ENCODE data around the gene CAPZA1. TPM values are rescaled to one million over a fixed set of nuclear protein-coding genes. Genes with fewer than 3 reads are reported as not detected.

The CAPZA1 gene
- total RNA-seq, 1 experiment from 2014 or later = 273 TPM

DNA sequence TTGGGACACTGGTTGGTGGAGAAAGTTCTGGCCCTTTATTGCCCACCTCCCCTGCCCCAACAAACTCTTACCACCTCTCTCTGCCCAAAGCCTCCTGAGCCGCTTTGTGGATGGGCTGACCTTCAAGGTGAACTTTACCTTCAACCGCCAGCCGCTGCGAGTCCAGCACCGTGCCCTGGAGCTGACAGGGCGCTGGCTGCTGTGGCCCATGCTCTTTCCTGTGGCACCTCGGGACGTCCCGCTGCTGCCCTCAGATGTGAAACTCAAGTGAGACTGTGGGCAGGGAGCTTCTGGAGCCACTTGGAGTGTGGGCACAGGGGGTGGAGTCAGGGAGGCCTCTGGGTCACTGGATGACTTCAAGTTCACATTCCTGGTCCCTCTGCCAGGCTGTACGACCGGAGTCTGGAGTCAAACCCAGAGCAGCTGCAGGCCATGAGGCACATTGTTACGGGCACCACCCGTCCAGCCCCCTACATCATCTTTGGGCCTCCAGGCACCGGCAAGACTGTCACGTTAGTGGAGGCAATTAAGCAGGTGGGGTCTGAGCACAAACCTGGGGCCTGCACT lies 74.8 kb downstream of the CAPZA1 start:
- ATAC-seq (no peak), DNase-seq (no peak)
- ChIA-PET POLR2A (ENCODE audit: unreplicated experiment) (no interaction called here), CTCF (no interaction called here)
- BruUV-seq (replicated peaks) = no TSS peak
- intact Hi-C loops (cut with micrococcal nuclease) = no loop called here
- H3K27me3 ChIP-seq (ENCODE audit: low read length) = no peaks in the 10 kb centered on the region
- H3K9ac ChIP-seq (ENCODE audit: low read length) = no peak overlapping the region
- H3K9me2 ChIP-seq (replicated peaks; ENCODE audit: low read length) = no peaks in the 10 kb centered on the region
- TF ChIP-seq, protein P1, sequence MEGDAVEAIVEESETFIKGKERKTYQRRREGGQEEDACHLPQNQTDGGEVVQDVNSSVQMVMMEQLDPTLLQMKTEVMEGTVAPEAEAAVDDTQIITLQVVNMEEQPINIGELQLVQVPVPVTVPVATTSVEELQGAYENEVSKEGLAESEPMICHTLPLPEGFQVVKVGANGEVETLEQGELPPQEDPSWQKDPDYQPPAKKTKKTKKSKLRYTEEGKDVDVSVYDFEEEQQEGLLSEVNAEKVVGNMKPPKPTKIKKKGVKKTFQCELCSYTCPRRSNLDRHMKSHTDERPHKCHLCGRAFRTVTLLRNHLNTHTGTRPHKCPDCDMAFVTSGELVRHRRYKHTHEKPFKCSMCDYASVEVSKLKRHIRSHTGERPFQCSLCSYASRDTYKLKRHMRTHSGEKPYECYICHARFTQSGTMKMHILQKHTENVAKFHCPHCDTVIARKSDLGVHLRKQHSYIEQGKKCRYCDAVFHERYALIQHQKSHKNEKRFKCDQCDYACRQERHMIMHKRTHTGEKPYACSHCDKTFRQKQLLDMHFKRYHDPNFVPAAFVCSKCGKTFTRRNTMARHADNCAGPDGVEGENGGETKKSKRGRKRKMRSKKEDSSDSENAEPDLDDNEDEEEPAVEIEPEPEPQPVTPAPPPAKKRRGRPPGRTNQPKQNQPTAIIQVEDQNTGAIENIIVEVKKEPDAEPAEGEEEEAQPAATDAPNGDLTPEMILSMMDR (conservative IDR thresholded peaks at IDR 0.05; ENCODE audit: low read depth, low read length) = no peak
- no peak for TF ChIP-seq EZH2phosphoT487 (IDR thresholded peaks at IDR 0.05; ENCODE audit: borderline replicate concordance, low read length)
- TF ChIP-seq EZH2 (IDR thresholded peaks at IDR 0.05; ENCODE audit: low read length, unreplicated experiment) = no peak
- no peaks in the 10 kb centered on the region for H3K79me2 ChIP-seq (ENCODE audit: low read length)
- no peaks in the 10 kb centered on the region for H3K9me3 ChIP-seq (ENCODE audit: low read length)
- H3F3A ChIP-seq (ENCODE audit: low read length, unreplicated experiment) = no peaks in the 10 kb centered on the region
- H4K20me1 ChIP-seq (ENCODE audit: low read length) = no peaks in the 10 kb centered on the region
- H3K27ac ChIP-seq (ENCODE audit: low read length) = no peak overlapping the region
- peaks cover 7% of the 10 kb centered on the region for H3K4me1 ChIP-seq (ENCODE audit: insufficient read depth, low read length)
- H3K36me3 ChIP-seq (ENCODE audit: low read depth, low read length) = peaks cover 3% of the 10 kb centered on the region
- H2AFZ ChIP-seq (ENCODE audit: low read length) = no peak overlapping the region
- no peak overlapping the region for H3K4me3 ChIP-seq (ENCODE audit: low read length)
- no peak overlapping the region for H3K4me2 ChIP-seq (ENCODE audit: low read length)

DNA sequence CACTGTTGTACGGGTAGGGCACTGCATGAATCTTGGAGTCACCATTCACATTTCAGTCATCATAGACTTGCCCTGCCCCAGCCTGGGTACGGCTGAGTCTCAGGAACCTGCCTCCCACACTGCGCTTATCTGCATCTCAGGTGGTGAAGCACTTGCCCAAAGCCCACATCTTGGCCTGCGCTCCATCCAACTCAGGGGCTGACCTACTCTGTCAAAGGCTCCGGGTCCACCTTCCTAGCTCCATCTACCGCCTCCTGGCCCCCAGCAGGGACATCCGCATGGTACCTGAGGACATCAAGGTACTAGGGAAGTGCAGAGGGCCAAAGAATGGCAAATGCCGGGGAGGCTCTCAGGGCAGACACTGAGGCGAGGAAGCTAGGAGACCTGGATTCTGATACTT lies 75.6 kb downstream of the CAPZA1 start:
- TF ChIP-seq, protein P1 (conservative IDR thresholded peaks at IDR 0.05; ENCODE audit: low read depth, low read length) = no peak
- TF ChIP-seq EZH2 (IDR thresholded peaks at IDR 0.05; ENCODE audit: low read length, unreplicated experiment) = no peak
- TF ChIP-seq EZH2phosphoT487 (IDR thresholded peaks at IDR 0.05; ENCODE audit: borderline replicate concordance, low read length) = no peak
- CTCF ChIA-PET = no interaction called here
- POLR2A ChIA-PET (ENCODE audit: unreplicated experiment) = no interaction called here
- H3K9me2 ChIP-seq (replicated peaks; ENCODE audit: low read length) = no peaks in the 10 kb centered on the region
- no peaks in the 10 kb centered on the region for H4K20me1 ChIP-seq (ENCODE audit: low read length)
- H3K79me2 ChIP-seq (ENCODE audit: low read length) = no peaks in the 10 kb centered on the region
- DNase-seq = no peak
- peaks cover 15% of the 10 kb centered on the region for H3K4me1 ChIP-seq (ENCODE audit: insufficient read depth, low read length)
- no TSS peak for BruUV-seq (replicated peaks)
- H2AFZ ChIP-seq (ENCODE audit: low read length) = no peak overlapping the region
- H3K36me3 ChIP-seq (ENCODE audit: low read depth, low read length) = peaks cover 6% of the 10 kb centered on the region; the same call in 1 of the 2 replicates
- H3K4me2 ChIP-seq (ENCODE audit: low read length) = no peak overlapping the region
- H3K27me3 ChIP-seq (ENCODE audit: low read length) = no peaks in the 10 kb centered on the region
- H3K4me3 ChIP-seq (ENCODE audit: low read length) = no peak overlapping the region
- H3K9ac ChIP-seq (ENCODE audit: low read length) = no peak overlapping the region
- no peak overlapping the region for H3K27ac ChIP-seq (ENCODE audit: low read length)
- H3K9me3 ChIP-seq (ENCODE audit: low read length) = no peaks in the 10 kb centered on the region
- no peak for ATAC-seq
- H3F3A ChIP-seq (ENCODE audit: low read length, unreplicated experiment) = no peaks in the 10 kb centered on the region
- intact Hi-C loops (cut with micrococcal nuclease) = no loop called here

DNA sequence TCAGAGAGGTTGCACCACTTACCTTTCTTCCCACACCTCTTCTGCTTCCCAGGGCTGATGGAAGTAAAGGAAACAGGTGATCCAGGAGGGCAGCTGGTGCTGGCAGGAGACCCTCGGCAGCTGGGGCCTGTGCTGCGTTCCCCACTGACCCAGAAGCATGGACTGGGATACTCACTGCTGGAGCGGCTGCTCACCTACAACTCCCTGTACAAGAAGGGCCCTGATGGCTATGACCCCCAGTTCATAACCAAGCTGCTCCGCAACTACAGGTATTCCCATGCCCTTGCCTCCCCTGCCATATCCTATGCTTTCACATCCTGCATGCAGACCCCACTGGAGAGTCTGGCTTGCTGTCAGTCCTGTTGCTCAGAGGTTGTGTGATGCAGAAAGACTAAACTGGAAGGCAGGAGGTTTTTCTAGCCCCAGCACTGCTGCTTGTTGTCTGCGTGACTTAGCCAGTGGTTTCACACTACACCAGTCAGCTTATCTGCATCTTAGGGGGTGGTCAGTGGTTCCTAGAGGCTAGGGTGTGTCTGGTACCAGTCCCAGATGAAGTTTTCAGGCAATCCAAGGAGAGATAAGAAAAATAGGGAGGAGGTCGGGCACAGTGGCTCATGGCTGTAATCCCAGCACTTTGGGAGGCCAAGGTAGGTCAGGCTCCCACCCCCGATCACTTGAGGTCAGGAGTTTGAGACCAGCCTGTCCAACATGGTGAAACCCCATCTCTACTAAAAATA lies 77.1 kb downstream of the CAPZA1 start:
- ATAC-seq (no peak), DNase-seq (no peak)
- ChIA-PET POLR2A (ENCODE audit: unreplicated experiment) (no interaction called here), CTCF (no interaction called here)
- peaks cover 4% of the 10 kb centered on the region; the same call in 1 of the 2 replicates for H3K79me2 ChIP-seq (ENCODE audit: low read length)
- no peaks in the 10 kb centered on the region for H4K20me1 ChIP-seq (ENCODE audit: low read length)
- TF ChIP-seq EZH2 (IDR thresholded peaks at IDR 0.05; ENCODE audit: low read length, unreplicated experiment) (no peak), EZH2phosphoT487 (IDR thresholded peaks at IDR 0.05; ENCODE audit: borderline replicate concordance, low read length) (no peak)
- TF ChIP-seq, protein P1 (conservative IDR thresholded peaks at IDR 0.05; ENCODE audit: low read depth, low read length) = no peak
- H3K4me3 ChIP-seq (ENCODE audit: low read length) = no peak overlapping the region
- no peaks in the 10 kb centered on the region for H3F3A ChIP-seq (ENCODE audit: low read length, unreplicated experiment)
- no TSS peak for BruUV-seq (replicated peaks)
- H3K27ac ChIP-seq (ENCODE audit: low read length) = no peak overlapping the region
- no peak overlapping the region for H3K9ac ChIP-seq (ENCODE audit: low read length)
- intact Hi-C loops (cut with micrococcal nuclease) = no loop called here
- H3K9me3 ChIP-seq (ENCODE audit: low read length) = no peaks in the 10 kb centered on the region
- H3K4me1 ChIP-seq (ENCODE audit: insufficient read depth, low read length) = peaks cover 30% of the 10 kb centered on the region
- H3K27me3 ChIP-seq (ENCODE audit: low read length) = no peaks in the 10 kb centered on the region
- H3K36me3 ChIP-seq (ENCODE audit: low read depth, low read length) = peaks cover 6% of the 10 kb centered on the region; the same call in 1 of the 2 replicates
- no peaks in the 10 kb centered on the region for H3K9me2 ChIP-seq (replicated peaks; ENCODE audit: low read length)
- no peak overlapping the region for H2AFZ ChIP-seq (ENCODE audit: low read length)
- H3K4me2 ChIP-seq (ENCODE audit: low read length) = no peak overlapping the region

All from PC-3 (cell line).